ENCODE results near the gene MED27. TPM values are rescaled to one million over a fixed set of nuclear protein-coding genes. Genes with fewer than 3 reads are reported as not detected.
A peak's percentile ranks its signal among the peaks of the same experiment; 100 is the strongest.

MED27 gene
- total RNA-seq, 2 donors from 2014 or later: 28.3 to 31.8 TPM

DNA sequence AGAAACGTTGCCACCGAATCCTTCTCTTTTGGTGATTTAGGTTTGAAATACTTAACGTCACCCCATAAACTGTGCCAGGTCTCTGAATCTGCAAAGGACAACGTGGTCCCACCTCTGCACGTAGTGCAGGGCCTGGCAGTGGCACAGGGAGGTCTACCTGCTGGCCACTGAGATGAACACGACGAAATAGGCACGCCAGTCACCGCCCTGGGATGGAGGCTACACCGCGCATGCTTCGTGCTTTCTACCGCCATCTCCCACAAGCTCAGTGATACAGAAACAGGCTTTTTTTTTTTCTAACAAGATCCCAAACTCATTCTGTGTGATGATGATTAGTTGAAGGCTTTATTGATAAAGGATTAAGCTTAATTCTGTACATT is 199.8 kb downstream of the MED27 start:
- no peaks in the 10 kb centered on the region for H3K36me3 Mint-ChIP-seq
- H3K9me3 Mint-ChIP-seq: no peaks in the 10 kb centered on the region
- no peak overlapping the region for H3K27ac Mint-ChIP-seq
- DNase-seq (ENCODE audit: low spot score in 2 of 2) (no peak), ATAC-seq (no peak)

- no peak for ATAC-seq
- DNase-seq (ENCODE audit: low spot score in 2 of 2): no peak
- H3K36me3 Mint-ChIP-seq: no peaks in the 10 kb centered on the region
- H3K27ac Mint-ChIP-seq: no peak overlapping the region
- H3K9me3 Mint-ChIP-seq: no peaks in the 10 kb centered on the region
Measured at GRCh38 chr9:131879181-131879910, 200.3 kb downstream of the MED27 start.

GRCh38 chr9:131876486-131876885 is 203.2 kb downstream of the MED27 start:
- Mint-ChIP-seq H3K36me3 (no peaks in the 10 kb centered on the region), H3K9me3 (no peaks in the 10 kb centered on the region), H3K27ac (peak overlapping the region; percentile 3 to 55)
- no peak for ATAC-seq
- no peak for DNase-seq (ENCODE audit: low spot score in 2 of 2)

GRCh38 chr9:131875828-131876485 is 203.7 kb downstream of the MED27 start:
- ATAC-seq: peak; percentile 71 to 80
- DNase-seq (ENCODE audit: low spot score in 2 of 2): no peak
- peak overlapping the region; percentile 55 to 67 for H3K27ac Mint-ChIP-seq
- H3K36me3 Mint-ChIP-seq: no peaks in the 10 kb centered on the region
- no peaks in the 10 kb centered on the region for H3K9me3 Mint-ChIP-seq

DNA sequence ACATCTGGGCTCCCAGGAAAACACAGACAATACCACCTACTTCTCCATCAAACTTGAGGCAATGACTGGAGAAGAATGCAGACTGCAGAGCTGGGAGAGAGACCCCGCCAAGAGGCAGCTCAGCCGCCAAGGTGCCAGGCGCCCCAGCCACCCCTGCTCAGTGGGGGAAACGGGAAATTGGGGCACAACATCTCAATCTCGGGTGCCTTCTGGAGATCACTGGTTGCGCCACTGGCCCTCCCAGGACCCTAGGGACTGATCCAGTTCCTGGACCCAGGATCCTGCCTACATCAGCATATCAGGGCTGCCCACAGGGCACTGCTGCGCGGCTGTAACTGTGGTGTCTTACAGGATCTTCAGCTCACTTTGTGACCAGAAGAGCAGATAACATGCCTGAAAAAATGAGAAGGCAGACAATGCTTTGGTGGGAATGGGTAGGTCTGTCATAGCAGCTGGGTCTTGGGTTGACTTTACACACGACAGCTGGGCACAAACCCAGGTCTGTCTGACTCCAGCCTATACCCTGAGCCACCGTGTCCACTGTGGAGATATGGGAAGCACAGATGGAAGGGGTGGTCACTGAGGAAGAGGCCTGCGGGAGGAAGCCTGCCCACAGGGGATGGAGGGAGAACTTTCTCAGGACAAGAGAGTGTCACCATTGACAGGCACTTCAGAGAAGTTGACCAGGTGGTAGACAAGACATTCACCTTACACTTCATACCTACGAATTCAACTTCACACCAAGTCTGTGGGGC is 204.6 kb downstream of the MED27 start:
- H3K27ac Mint-ChIP-seq: no peak overlapping the region

DNA sequence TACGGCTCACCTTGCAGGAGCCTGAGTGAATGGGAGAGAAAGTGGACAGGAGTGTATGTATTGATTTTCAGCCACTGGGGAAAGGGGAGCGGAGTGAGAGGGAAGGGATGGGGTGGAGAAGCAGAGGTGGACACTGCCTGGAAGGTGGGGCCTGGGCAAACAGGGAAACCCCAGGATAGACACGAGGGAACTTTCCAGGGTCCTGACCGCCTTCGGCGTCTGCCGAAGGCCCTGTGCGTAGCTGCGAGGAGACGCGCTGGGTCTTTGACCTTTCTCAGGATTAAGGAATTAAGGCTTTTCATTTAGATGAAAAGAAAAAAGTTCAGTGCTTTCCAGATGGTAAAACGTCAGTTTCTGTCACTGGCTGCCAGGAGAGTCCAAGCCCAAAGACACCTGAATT is 205.2 kb downstream of the MED27 start:
- Mint-ChIP-seq H3K27ac (no peak overlapping the region), H3K9me3 (no peaks in the 10 kb centered on the region), H3K36me3 (no peaks in the 10 kb centered on the region)
- no peak for DNase-seq (ENCODE audit: low spot score in 2 of 2)
- no peak for ATAC-seq

More for the DNA sequence above, 204.6 kb downstream of the MED27 start:
- DNase-seq (ENCODE audit: low spot score in 2 of 2) (no peak), ATAC-seq (no peak)
- no peaks in the 10 kb centered on the region for H3K9me3 Mint-ChIP-seq
- H3K36me3 Mint-ChIP-seq: no peaks in the 10 kb centered on the region

- ATAC-seq: no peak
- H3K9me3 Mint-ChIP-seq: no peaks in the 10 kb centered on the region
- H3K27ac Mint-ChIP-seq: peak overlapping the region in 1 of 2 donors; percentile 24
- no peaks in the 10 kb centered on the region for H3K36me3 Mint-ChIP-seq
- DNase-seq (ENCODE audit: low spot score in 2 of 2): no peak
Measured at GRCh38 chr9:131873891-131874440, 205.7 kb downstream of the MED27 start.

- DNase-seq (ENCODE audit: low spot score in 2 of 2) (no peak), ATAC-seq (no peak)
- Mint-ChIP-seq H3K36me3 (no peaks in the 10 kb centered on the region), H3K27ac (no peak overlapping the region), H3K9me3 (no peaks in the 10 kb centered on the region)
Measured at GRCh38 chr9:131873335-131873734, 206.3 kb downstream of the MED27 start.

DNA sequence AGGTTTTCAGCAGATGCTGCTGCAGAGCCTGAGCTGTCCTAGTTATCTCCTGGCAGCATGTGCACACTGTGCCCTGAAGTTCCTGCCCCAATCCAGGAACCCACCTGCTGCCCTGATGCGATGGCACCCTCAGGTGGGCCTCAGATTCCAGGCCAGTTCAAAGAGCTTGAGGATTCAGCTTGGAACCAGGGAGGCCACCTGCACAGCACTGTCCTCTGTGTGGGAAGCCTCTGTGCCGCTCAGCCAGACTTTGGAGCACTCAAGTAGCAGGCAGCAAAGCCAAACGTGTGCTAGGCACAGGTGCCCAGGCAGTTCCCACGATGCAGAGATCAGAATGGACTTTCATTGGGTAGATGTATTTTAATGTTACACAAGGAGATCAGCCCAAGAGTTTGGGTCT is 207.0 kb downstream of the MED27 start:
- no peak for ATAC-seq
- Mint-ChIP-seq H3K36me3 (no peaks in the 10 kb centered on the region), H3K27ac (peak overlapping the region in 1 of 2 donors; percentile 82), H3K9me3 (no peaks in the 10 kb centered on the region)
- DNase-seq (ENCODE audit: low spot score in 2 of 2): no peak

DNA sequence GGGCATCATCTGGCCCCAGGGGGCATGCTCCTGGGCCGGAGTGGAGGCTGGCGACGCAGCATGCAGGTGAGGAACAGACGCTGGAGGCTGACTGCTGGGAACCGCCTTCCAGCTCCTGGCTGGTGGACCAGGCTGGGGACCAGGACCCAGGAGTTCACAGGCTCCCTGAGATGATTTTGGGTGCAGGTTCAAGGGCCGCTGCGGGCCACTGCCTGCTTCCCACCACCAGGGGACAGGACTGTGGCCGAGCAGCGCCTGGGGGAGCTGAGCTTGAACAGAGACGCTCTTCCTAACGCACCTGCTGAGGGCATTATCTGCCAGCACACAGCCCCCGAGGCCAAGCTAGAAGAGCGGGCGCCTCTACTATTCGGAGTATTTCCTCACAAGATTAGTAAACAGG is 207.7 kb downstream of the MED27 start:
- Mint-ChIP-seq H3K9me3 (no peaks in the 10 kb centered on the region), H3K36me3 (no peaks in the 10 kb centered on the region), H3K27ac (peak overlapping the region in 1 of 2 donors; percentile 82)
- no peak for DNase-seq (ENCODE audit: low spot score in 2 of 2)
- ATAC-seq: no peak

DNA sequence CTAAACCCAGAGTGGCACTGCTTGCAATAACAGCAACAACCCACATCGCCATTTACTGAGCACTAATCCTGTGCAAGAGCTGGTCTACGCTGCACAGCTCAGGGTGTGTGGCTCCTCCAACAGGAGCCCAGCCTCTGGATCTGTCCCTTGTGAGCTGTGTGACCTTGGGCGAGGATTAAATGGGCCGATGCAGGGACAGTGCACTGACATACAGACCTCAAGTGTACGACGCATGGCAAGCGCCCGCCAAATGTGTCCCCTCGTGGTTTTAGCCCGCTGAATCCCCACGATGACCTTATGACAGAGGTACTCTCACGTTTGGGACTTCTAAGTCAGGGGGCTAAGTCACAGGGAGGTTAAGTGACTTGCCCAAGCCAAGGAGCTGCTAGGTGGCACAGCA is 209.5 kb downstream of the MED27 start:
- no peaks in the 10 kb centered on the region for H3K36me3 Mint-ChIP-seq
- H3K9me3 Mint-ChIP-seq: no peaks in the 10 kb centered on the region
- DNase-seq (ENCODE audit: low spot score in 2 of 2): no peak
- no peak overlapping the region for H3K27ac Mint-ChIP-seq
- no peak for ATAC-seq

GRCh38 chr9:131869348-131869747 is 210.3 kb downstream of the MED27 start:
- no peak for DNase-seq (ENCODE audit: low spot score in 2 of 2)
- Mint-ChIP-seq H3K9me3 (no peaks in the 10 kb centered on the region), H3K36me3 (no peaks in the 10 kb centered on the region), H3K27ac (peak overlapping the region in 1 of 2 donors; percentile 19)
- no peak for ATAC-seq

DNA sequence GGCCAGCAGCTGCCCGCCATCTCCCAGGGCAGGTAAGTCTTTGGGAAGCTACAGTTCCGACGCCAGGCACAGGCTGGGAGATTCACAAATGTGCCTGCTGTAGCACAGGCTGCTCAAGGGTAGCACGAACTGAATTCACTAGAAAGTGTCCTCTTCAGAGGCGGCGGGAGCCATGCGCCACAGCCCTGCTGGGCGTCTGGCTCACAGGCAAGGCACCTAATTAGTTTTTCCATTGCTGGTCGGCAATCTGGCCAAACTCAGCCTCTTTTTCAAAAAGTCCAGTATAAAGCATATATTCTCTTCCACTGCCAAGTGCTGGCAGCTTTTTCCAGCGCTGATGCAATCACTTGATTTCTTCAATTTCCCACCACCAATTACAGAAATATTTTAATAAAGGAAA is 210.9 kb downstream of the MED27 start:
- DNase-seq (ENCODE audit: low spot score in 2 of 2): no peak
- no peaks in the 10 kb centered on the region for H3K36me3 Mint-ChIP-seq
- no peak overlapping the region for H3K27ac Mint-ChIP-seq
- no peak for ATAC-seq
- no peaks in the 10 kb centered on the region for H3K9me3 Mint-ChIP-seq

DNA sequence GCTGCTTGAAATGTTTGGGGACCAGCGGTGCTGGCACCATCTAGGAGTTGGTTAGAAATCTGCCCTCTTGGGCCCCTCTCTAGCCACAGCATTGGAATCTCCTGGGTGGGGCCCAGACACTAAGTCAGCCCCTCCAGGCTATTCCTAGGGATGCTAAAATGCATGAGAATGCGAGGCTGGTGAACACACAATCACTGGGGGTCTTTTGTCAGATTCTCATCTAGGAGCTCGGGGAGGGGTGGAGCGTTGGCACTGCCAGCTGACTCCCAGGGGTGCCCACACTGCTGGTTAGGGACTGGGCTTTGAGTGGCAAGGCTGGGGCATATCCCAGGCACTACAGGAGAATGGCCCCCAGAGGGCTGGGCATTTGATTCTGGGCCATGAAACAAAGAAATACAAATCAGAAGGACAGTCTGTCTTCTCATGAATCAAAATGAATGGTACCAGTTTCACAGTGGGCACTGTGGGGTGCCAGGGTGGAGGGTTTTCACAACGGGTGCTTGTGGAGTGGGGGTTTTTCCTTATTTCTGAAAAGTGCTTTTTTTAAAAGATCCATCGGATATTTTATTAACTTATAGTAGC is 212.0 kb downstream of the MED27 start:
- no peak for DNase-seq (ENCODE audit: low spot score in 2 of 2)
- H3K27ac Mint-ChIP-seq: no peak overlapping the region
- no peaks in the 10 kb centered on the region for H3K9me3 Mint-ChIP-seq
- no peak for ATAC-seq
- H3K36me3 Mint-ChIP-seq: no peaks in the 10 kb centered on the region

DNA sequence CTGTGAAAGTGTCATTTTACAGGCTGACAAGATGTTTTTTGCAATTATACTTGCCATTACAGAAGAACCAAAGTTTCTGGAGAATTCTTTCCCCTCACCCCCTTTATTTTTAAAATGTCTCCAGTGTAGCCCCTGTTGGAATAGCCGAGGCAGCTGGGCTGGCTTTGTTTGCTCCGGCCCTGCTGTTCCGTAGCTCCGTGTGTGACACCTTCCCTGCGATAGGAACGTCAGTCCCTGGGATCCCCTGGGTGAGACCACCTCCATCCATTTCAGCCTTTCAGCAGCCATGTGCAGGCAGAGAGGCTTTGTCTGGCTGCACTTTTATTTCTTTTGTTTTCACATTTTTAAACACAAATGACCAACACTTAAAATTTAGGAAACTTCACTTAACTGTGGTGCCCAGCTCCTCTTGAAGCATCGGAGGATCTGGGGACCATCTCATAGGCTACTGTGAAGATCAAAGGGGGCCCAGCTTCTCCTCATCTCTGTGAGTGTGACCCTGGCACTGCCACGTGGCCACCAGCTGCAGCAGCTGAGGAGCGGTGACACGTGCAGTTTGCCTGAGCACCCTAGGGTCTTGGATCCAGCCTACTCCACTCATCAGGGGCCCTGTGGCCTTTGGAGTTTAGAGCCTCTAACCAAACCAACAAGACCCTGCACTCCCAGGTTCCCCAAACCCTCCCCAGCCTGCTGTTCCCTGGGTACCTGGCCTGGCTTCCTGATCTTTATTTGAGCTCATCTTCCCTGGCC is 214.0 kb downstream of the MED27 start:
- peak overlapping the region; percentile 16 to 36 for H3K27ac Mint-ChIP-seq
- H3K36me3 Mint-ChIP-seq: no peaks in the 10 kb centered on the region
- H3K9me3 Mint-ChIP-seq: no peaks in the 10 kb centered on the region
- no peak for ATAC-seq
- DNase-seq (ENCODE audit: low spot score in 2 of 2): no peak

DNA sequence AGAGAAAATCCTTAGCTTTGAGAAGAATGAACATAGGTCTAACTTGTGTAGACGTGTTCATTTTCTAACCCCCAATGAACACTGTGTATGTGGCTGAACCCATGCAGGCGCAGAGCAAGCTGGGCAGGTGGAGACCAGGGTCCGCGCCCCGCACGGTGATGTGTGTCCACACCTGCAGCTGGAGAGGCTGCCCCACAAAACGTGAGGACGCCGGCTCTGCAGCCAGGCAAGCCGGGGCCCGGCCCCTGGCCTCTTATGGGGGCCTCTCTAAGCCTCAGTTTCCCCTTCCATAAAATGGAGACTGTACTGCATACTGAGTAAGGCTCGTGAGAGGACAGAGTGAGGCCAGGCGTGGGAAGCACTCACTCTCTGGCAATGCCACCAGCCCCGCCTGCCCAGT is 215.1 kb downstream of the MED27 start:
- DNase-seq (ENCODE audit: low spot score in 2 of 2): no peak
- H3K36me3 Mint-ChIP-seq: no peaks in the 10 kb centered on the region
- no peak overlapping the region for H3K27ac Mint-ChIP-seq
- H3K9me3 Mint-ChIP-seq: no peaks in the 10 kb centered on the region
- ATAC-seq: no peak

All from activated naive CD4-positive, alpha-beta T cell treated with anti-CD3 and anti-CD28 coated beads, Interleukin-2, amount 50 U/mL, for 72 hours (primary cell).